Vagina (tissue), 2 donors: ENCODE data around the gene PADI2.

ENCODE experiments used
- CTCF ChIP-seq, 3 experiments: fragments of 450-650 bp in 2 of 3; fragments of 200-600 bp in 1 of 3; sonication (generic) in 1 of 3; IDR thresholded peaks; one replicate each; pipeline ENCODE4 v1.5.1; 2017 to 2019; ENCODE audit warnings: antibody characterized with exemption in 3 of 3, mild to moderate bottlenecking in 2 of 3, moderate library complexity in 2 of 3
- POLR2A ChIP-seq, 2 donors: fragments of 450-650 bp; IDR thresholded peaks; one replicate each; pipeline ENCODE4 v1.6.1; 2017; ENCODE audit warnings: antibody characterized with exemption in 2 of 2, mild to moderate bottlenecking in 2 of 2, moderate library complexity in 2 of 2
- POLR2AphosphoS5 ChIP-seq, 2 donors: sonication (generic); formaldehyde crosslinking; IDR thresholded peaks; one replicate each; pipeline ENCODE4 v1.9.0; 2017; ENCODE audit warnings: antibody characterized with exemption in 2 of 2, mild to moderate bottlenecking in 2 of 2, low read depth in 1 of 2; ENCODE audit not compliant: insufficient read depth in 1 of 2

- TF ChIP-seq CTCF (IDR thresholded peaks at IDR 0.05): no peak
- TF ChIP-seq POLR2A (IDR thresholded peaks at IDR 0.05): no peak
- no peak for TF ChIP-seq POLR2AphosphoS5 (IDR thresholded peaks at IDR 0.05; ENCODE audit: insufficient read depth in 1 of 2, low read depth in 1 of 2)
These were observed 1.6 kb downstream of the PADI2 start for GRCh38 chr1:17117451-17118265.
